MM.1S (cell line): Measurements from ENCODE around the gene ESPN.
"Not testable (repeated sequence)": the region's sequence is repeated elsewhere in the genome, so short reads cannot be mapped to it uniquely, and the experiment has no call there.

Experiments
- DNase-seq: peaks from one replicate; pipeline ENCODE4 v3.0.0-alpha.2; 2015
- H2AFZ ChIP-seq: fragments of 300-600 bp; sonication (generic); 2 replicates; pipeline ENCODE4 v1.6.0; 2016; ENCODE audit warnings: antibody characterized with exemption, low read length
- H3F3A ChIP-seq: fragments of 300-600 bp; sonication (generic); 2 replicates; pipeline ENCODE4 v1.6.1; 2016; ENCODE audit warnings: mild to moderate bottlenecking, antibody characterized with exemption, low read length, moderate library complexity, mixed read lengths; ENCODE audit not compliant: insufficient read depth
- H3K27ac ChIP-seq: fragments of 300-600 bp; sonication (generic); 2 replicates; pipeline ENCODE4 v1.5.1; 2016; ENCODE audit warnings: mild to moderate bottlenecking, low read length
- H3K27me3 ChIP-seq: fragments of 300-600 bp; sonication (generic); replicated peaks from 2 replicates; pipeline ENCODE4 v1.6.0; 2016; ENCODE audit warnings: low read length; ENCODE audit not compliant: insufficient read depth
- H3K36me3 ChIP-seq: fragments of 300-600 bp; sonication (generic); replicated peaks from 2 replicates; pipeline ENCODE4 v1.6.1; 2016; ENCODE audit warnings: mild to moderate bottlenecking, low read length, mixed read lengths; ENCODE audit not compliant: insufficient read depth
- H3K4me1 ChIP-seq: fragments of 300-600 bp; sonication (generic); 2 replicates; pipeline ENCODE4 v1.6.1; 2016; ENCODE audit warnings: low read length, mixed read lengths
- H3K4me2 ChIP-seq: fragments of 300-600 bp; sonication (generic); 2 replicates; pipeline ENCODE4 v1.6.0; 2016; ENCODE audit warnings: low read depth, low read length
- H3K4me3 ChIP-seq: fragments of 300-600 bp; sonication (generic); 2 replicates; pipeline ENCODE4 v1.5.1; 2016; ENCODE audit warnings: low read length, mixed read lengths
- H3K79me2 ChIP-seq: fragments of 300-600 bp; sonication (generic); 2 replicates; pipeline ENCODE4 v1.6.1; 2016; ENCODE audit warnings: mixed run types, low read length, mixed read lengths
- H3K9ac ChIP-seq: fragments of 300-600 bp; sonication (generic); 2 replicates; pipeline ENCODE4 v1.6.1; 2016; ENCODE audit warnings: low read length, mixed read lengths
- H3K9me2 ChIP-seq: fragments of 300-600 bp; sonication (generic); replicated peaks from 2 replicates; pipeline ENCODE4 v1.6.1; 2016; ENCODE audit warnings: mild to moderate bottlenecking, low read length, mixed read lengths; ENCODE audit not compliant: insufficient read depth
- H3K9me3 ChIP-seq: fragments of 300-600 bp; sonication (generic); replicated peaks from 2 replicates; pipeline ENCODE4 v1.6.1; 2016; ENCODE audit warnings: mild to moderate bottlenecking, low read length, mixed read lengths; ENCODE audit not compliant: insufficient read depth
- H4K20me1 ChIP-seq: fragments of 300-600 bp; sonication (generic); 2 replicates; pipeline ENCODE4 v1.6.1; 2016; ENCODE audit warnings: mild to moderate bottlenecking, low read length, moderate library complexity, mixed read lengths; ENCODE audit not compliant: insufficient read depth
- EZH2 ChIP-seq: fragments of 300-600 bp; sonication (generic); optimal IDR thresholded peaks from 2 replicates; pipeline ENCODE3; 2017; ENCODE audit warnings: low read depth, mild to moderate bottlenecking, antibody characterized with exemption, low read length, mixed read lengths
- EZH2phosphoT487 ChIP-seq: fragments of 300-600 bp; sonication (generic); IDR thresholded peaks from 2 replicates; pipeline ENCODE4 v1.6.1; 2018; ENCODE audit warnings: antibody characterized with exemption, low read length
- TF ChIP-seq, protein P1 (sequence below): fragments of 300-600 bp; sonication (generic); IDR thresholded peaks from 2 replicates; pipeline ENCODE4 v1.5.1; 2016; ENCODE audit warnings: antibody characterized with exemption, low read length, mixed read lengths

Gene ESPN

DNA sequence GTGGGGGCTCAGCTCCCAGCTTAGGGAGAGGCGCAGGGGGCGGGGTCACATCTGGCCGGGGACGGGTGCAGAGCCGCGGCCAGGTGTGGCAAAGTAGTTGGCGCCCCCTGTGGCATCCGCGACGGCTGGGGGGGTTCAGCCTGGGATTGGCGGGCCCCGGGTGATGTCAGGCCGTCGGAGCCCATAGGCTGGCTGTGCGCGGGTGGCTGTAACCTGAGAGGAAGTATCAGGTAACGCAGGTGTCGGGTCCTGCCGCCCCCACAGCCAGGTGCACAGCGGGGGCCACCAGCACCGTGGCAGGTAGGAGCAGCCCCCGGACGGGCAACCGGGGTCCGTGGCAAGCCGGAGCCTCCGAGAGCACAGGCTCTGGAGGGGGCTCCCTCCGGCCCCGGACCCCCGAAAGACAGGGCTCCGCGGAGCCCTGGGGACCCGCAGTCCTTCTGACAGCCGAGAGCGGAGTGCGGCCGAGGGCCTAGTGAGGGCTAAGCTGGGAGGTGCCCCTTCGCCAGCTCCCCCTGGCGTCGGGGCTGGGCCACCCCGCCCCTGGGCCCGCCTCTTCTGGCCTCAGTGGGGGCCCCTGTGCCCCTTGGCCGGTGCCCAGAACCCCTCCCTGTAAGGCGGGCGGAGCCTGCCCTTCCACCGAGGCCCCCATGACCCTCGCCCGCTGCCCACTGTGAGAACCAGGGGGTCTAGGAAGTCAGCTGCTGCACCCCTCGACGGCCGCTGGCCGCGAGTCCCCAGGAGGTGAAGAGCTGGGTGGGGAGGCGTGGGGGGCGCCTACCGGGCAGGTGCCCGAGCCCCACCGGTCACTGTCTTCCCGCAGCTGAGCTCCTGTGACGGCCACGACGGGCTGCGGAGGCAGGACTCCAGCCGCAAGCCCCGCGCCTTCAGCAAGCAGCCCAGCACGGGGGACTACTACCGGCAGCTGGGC is 23.5 kb downstream of the ESPN start:
- Histone ChIP-seq H3K79me2 (no peaks in the 10 kb centered on the region), H3K4me3 (no peak overlapping the region), H3K9ac (no peak overlapping the region), H3F3A (no peaks in the 10 kb centered on the region), H3K27me3 (peaks cover 83% of the 10 kb centered on the region), H3K4me1 (no peaks in the 10 kb centered on the region), H4K20me1 (no peaks in the 10 kb centered on the region), H3K9me2 (no peaks in the 10 kb centered on the region), H3K9me3 (no peaks in the 10 kb centered on the region), H3K4me2 (peak overlapping the region; percentile 43; the same call in 1 of the 2 replicates), H3K36me3 (no peaks in the 10 kb centered on the region), H2AFZ (no peak overlapping the region), H3K27ac (no peak overlapping the region)
- TF ChIP-seq EZH2 (no peak), EZH2phosphoT487 (no peak)
- TF ChIP-seq, protein P1, sequence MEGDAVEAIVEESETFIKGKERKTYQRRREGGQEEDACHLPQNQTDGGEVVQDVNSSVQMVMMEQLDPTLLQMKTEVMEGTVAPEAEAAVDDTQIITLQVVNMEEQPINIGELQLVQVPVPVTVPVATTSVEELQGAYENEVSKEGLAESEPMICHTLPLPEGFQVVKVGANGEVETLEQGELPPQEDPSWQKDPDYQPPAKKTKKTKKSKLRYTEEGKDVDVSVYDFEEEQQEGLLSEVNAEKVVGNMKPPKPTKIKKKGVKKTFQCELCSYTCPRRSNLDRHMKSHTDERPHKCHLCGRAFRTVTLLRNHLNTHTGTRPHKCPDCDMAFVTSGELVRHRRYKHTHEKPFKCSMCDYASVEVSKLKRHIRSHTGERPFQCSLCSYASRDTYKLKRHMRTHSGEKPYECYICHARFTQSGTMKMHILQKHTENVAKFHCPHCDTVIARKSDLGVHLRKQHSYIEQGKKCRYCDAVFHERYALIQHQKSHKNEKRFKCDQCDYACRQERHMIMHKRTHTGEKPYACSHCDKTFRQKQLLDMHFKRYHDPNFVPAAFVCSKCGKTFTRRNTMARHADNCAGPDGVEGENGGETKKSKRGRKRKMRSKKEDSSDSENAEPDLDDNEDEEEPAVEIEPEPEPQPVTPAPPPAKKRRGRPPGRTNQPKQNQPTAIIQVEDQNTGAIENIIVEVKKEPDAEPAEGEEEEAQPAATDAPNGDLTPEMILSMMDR = no peak
- peak; percentile 28 for DNase-seq

DNA sequence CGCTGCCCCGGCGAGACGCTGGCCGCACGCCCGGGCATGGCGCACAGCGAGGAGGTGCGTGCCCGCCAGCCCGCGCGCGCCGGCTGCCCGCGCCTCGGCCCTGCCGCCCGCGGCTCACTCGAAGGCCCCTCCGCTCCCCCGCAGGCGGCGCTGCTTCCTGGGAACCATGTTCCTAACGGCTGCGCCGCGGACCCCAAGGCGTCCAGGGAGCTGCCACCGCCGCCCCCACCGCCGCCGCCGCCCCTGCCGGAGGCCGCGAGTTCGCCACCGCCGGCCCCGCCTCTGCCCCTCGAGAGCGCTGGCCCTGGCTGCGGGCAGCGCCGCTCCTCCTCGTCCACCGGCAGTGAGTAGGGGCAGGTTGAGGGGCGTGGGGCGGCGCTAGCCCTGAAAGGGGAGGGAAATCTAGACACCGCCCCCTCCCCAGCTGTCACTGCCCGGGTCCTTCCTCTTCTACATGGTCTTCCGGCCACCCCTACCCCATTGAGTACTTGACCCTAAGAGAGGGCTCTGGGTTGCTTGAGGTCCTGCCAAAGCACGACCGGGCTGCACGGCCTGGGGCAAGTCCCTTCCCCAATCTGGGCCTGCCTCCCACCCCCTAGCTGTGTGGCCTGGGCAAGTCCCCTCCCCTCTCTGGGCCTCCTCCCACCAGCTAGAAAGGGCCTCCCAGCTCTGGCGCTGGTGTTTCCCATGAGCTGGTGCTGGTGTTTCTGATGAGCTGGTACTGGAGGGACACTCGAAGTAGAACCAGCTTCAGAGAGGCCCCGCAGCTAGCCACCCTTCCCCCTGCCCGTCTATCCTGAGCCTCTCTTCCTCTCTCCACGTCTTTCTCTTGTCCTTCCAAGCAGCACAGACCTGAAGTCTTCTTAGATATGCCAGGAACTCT is 24.4 kb downstream of the ESPN start:
- H3K4me3 ChIP-seq = no peak overlapping the region

DNA sequence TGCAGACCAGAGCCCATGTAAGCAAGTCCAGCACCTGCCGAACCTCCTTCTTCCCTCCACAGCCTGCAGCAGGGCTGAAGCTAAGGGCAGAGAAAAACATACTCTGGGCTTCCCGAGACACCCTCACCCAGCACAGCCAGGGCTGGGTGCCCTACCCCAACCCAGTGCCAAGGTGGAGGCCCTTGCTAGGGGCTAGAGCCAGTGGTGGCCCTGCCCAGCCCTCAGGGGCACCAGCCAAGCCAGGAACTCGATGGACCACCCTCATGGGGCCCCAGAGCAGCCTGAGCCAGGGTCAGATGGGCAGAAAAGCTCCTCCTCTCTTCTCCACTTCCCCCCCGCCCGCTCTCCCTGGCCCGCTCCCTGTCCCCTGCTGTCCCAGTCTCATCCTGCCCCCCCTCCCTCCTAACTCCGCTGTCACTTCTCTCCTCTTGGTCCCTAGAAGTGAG is 25.5 kb downstream of the ESPN start:
- Histone ChIP-seq H3K79me2 (no peaks in the 10 kb centered on the region), H3K9me2 (no peaks in the 10 kb centered on the region), H3K4me3 (no peak overlapping the region), H3K4me2 (no peak overlapping the region), H2AFZ (no peak overlapping the region), H3K4me1 (no peaks in the 10 kb centered on the region), H3K9me3 (no peaks in the 10 kb centered on the region), H3K9ac (no peak overlapping the region), H3K36me3 (no peaks in the 10 kb centered on the region), H4K20me1 (no peaks in the 10 kb centered on the region), H3F3A (no peaks in the 10 kb centered on the region), H3K27ac (no peak overlapping the region), H3K27me3 (peaks cover 74% of the 10 kb centered on the region)
- TF ChIP-seq, protein P1 = no peak
- TF ChIP-seq EZH2 (no peak), EZH2phosphoT487 (no peak)
- no peak for DNase-seq

More for the DNA sequence above, 24.4 kb downstream of the ESPN start:
- no peaks in the 10 kb centered on the region for H3K79me2 ChIP-seq
- no peak for DNase-seq
- no peaks in the 10 kb centered on the region for H3K9me2 ChIP-seq
- TF ChIP-seq, protein P1 = no peak
- TF ChIP-seq EZH2phosphoT487 (no peak), EZH2 (no peak)
- H3K36me3 ChIP-seq = no peaks in the 10 kb centered on the region
- H4K20me1 ChIP-seq = no peaks in the 10 kb centered on the region
- H3F3A ChIP-seq = no peaks in the 10 kb centered on the region
- H3K9me3 ChIP-seq = no peaks in the 10 kb centered on the region
- H3K9ac ChIP-seq = no peak overlapping the region
- H2AFZ ChIP-seq = no peak overlapping the region
- no peak overlapping the region for H3K4me2 ChIP-seq
- no peak overlapping the region for H3K27ac ChIP-seq
- H3K4me1 ChIP-seq = no peaks in the 10 kb centered on the region
- H3K27me3 ChIP-seq = peaks cover 79% of the 10 kb centered on the region

DNA sequence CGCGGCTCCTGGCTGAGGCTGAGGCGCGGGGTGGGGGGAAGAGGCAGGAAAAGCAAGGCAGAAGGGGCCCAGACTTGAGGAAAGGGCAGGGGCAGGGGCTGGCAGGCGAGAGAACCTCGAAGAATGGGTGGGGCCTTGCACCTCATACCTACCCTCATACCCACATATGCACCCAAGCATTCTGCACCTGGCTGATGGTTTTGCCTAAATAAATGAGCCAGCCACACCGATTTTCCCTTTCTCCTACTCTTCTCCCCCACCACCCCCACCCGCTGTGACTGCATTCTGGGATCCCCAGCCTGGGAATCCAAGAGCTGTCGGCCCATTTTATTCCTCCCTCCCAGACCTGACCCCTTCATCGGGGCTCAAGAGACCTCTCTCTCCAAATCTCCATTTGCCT is 25.9 kb downstream of the ESPN start:
- H4K20me1 ChIP-seq, H3K9me2 ChIP-seq, H3K4me1 ChIP-seq, H3K4me3 ChIP-seq, H3K27ac ChIP-seq, H2AFZ ChIP-seq, H3K36me3 ChIP-seq, H3K4me2 ChIP-seq, H3F3A ChIP-seq, H3K79me2 ChIP-seq, H3K9me3 ChIP-seq, DNase-seq, H3K9ac ChIP-seq: not testable (repeated sequence)
- peaks cover 76% of the 10 kb centered on the region for H3K27me3 ChIP-seq
